Testis (tissue), 2 donors: ENCODE results near the gene RNF126.

ENCODE experiments used
- CTCF ChIP-seq, 3 experiments: fragments of 450-650 bp in 2 of 3; fragments of 200-600 bp in 1 of 3; sonication (generic) in 1 of 3; IDR thresholded peaks; one replicate each; pipeline ENCODE4 v1.5.1; 2016 to 2019; ENCODE audit warnings: antibody characterized with exemption in 3 of 3, mild to moderate bottlenecking in 2 of 3, moderate library complexity in 1 of 3
- POLR2A ChIP-seq: fragments of 450-650 bp; IDR thresholded peaks from one replicate; pipeline ENCODE4 v1.6.1; 2017; ENCODE audit warnings: antibody characterized with exemption, mild to moderate bottlenecking, moderate library complexity

DNA sequence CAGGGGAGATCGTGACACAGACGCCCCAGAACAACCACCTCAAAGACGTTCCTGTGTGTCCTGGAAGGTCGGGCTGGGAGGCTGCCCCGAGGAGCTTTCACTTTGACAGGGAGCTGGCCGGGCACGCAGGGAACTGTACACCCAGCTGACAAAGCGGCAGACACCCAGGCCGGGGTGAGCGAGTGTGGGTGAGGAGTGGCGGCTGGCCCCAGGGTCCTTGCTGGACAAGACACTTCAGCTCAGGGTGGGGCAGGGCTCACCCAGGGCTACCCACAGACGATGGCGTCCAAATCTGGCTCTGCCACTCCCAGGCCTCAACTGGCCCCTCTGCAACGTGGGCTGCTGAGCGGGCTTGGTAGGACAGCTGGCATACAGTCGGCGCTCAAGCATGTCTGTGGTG lies 21.3 kb downstream of the RNF126 start:
- TF ChIP-seq CTCF (IDR thresholded peaks at IDR 0.05) (no peak), POLR2A (no peak)
